GM18517 (cell line): Measurements from ENCODE around the gene RGS9BP.
"Not testable (repeated sequence)": the region's sequence is repeated elsewhere in the genome, so short reads cannot be mapped to it uniquely, and the experiment has no call there.

Source experiments
- ATAC-seq: cut with Tn5 transposase; IDR thresholded peaks from one replicate; pipeline ENCODE4 v1.9.1; 2021; ENCODE audit warnings: mild to moderate bottlenecking, moderate library complexity; ENCODE audit not compliant: unreplicated experiment

The RGS9BP gene

DNA sequence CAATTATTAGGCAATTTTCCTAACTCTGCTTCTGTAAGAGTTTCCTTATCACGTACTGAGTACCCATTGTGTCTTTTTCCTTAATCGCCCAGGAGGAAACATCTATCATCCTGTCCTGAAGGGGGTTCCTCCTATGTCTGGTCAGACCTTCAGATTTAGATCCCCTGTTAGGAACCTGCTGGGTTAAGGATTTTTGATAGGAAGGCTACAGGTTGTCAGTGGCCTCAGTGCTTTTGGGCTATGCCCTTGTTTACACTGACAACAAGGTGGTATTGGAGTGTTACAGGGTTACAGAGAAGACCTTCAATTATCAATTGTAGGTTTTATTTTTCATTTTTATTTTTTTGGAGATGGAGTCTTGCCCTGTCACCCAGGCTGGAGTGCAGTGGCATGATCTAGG is 19.2 kb downstream of the RGS9BP start:
- ATAC-seq = not testable (repeated sequence)

DNA sequence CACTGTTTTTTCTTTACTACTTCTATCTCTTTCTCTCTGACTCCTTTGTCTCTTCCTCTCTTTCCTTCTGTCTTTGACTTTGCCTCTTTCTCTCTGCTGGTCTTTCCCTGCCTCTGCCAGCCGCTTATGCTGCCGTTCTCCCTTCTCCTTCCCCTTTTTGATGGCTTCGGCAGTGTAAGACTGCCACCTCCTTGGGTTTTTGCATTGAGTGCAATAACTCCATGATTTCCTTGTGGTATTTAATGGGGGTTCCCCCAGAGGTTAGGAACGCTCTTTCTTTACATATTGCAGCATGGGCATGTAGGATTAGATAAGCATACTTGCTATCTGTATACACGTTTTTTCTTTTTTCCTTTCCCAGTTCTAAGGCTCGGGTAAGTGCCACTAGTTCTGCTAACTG is 19.9 kb downstream of the RGS9BP start:
- not testable (repeated sequence) for ATAC-seq

DNA sequence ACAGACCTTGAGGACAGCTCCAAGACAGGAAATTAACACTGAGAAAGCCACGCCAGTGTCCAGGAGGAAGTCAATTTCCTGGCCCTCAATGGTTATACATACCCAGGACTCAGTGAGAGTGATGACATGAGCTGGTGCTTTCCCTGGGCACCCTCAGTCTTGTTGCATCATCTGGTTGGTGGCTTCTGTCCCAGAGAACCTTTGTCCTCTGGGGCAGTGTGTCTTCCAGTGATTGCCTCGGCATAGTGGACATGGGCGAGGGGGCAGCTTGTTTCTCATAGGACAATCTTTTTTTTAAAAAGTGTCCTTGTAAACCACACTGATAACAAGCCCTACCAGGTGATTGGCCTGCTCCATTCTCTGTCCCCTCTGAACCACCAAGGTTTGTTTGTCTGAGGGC is 21.1 kb downstream of the RGS9BP start:
- ATAC-seq = not testable (repeated sequence)

DNA sequence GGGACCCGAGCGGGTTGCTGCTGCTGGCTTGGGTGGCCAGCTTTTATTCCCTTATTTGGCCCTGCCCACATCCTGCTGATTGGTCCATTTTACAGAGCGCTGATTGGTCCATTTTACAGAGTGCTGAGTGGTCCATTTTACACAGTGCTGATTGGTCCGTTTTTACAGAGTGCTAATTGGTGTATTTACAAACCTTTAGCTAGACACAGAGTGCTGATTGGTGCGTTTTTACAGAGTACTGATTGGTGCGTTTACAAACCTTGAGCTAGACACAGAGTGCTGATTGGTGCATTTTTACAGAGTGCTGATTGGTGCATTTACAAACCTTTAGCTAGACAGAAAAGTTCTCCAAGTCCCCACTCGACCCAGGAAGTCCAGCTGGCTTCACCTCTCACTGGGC is 24.5 kb downstream of the RGS9BP start:
- not testable (repeated sequence) for ATAC-seq

DNA sequence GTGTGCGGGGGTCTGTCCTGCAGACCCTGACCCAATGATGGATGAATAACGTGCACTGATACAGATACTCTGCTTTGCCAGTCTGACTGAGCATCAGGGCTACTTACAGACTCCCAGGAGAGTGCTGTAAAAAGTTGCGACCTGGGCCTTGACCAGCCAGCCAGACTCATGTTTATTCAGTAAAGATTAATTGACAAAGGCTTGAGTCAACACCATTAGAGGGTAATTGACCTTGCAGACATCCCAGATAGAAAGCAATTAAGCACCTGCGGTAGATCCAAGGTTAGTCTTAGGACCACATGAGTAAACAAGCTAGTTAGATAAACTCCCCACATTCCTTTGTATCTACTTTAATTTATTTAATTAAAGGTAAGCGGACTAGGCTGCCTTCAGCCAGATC is 26.4 kb downstream of the RGS9BP start:
- ATAC-seq = no peak

DNA sequence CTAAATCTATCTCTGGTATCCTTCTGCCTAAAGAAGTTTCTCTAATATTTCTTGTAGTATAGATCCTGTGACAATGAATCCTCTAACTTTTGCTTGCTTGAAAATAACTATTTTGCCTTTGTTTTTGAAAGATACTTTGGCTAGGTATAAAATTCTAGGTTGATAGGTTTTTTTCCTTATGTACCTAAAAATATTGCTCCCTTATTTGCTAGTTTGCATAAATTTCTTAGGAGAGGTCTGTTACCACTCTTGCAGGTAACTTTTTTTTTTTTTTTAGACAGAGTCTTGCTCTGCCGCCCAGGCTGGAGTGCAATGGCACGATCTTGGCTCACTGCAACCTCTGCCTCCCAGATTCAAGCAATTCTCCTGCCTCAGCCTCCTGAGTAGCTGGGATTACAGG is 28.4 kb downstream of the RGS9BP start:
- not testable (repeated sequence) for ATAC-seq

DNA sequence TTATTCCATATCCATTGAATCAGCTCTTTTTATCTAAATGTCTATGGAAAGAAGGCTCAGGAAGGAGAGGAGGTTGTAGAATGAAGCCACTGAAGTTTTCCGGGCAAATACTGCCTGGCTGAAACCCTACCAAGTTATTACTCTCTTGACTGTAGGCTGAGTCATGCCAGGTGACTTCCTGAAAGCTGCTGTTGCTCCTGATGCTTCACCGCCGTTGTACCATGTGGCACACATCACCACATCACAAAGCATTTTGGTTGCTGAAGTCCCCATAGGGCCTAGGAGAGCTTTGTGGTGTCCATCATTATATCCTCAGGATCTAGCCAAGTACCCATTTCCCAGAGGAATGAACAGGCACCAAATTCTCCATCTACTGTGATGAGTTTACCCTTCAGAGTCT is 32.8 kb downstream of the RGS9BP start:
- no peak for ATAC-seq

DNA sequence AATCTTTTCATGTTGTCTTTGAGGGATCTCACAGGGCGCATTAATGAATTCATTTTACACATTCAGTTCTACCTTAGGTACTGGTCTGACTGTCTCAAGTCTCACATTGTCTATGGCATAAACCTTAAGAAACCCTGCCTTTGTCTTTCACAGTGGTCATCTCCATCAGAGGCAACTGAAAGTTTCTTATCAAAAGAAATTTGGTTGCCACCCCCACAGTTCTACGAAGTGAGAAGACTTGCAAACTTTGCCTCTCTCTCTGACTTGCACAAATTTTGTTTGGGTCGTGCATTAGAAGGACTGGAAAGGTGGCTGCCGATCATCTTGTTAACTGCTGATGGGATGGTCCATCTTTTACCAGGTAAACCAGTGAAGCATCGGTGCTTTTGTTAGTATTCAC is 33.4 kb downstream of the RGS9BP start:
- ATAC-seq = no peak

DNA sequence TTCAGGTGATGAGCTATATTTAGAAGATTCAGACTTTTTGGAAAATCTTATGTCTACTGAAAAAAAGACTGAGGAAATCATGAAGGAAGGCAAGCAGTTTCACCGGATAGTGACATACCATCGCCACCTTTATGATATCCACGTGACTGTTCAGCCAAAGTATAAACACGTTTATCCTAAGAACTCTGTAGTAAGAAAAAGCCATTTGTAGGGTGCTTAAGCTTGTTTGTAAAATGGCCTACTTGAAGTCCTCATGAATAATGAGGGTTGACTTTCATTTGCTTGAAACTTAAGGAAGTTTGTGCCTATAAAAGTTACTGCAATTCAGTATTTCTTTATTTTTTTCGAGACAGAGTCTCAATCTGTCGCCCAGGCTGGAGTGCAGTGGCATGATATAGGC is 36.1 kb downstream of the RGS9BP start:
- no peak for ATAC-seq

DNA sequence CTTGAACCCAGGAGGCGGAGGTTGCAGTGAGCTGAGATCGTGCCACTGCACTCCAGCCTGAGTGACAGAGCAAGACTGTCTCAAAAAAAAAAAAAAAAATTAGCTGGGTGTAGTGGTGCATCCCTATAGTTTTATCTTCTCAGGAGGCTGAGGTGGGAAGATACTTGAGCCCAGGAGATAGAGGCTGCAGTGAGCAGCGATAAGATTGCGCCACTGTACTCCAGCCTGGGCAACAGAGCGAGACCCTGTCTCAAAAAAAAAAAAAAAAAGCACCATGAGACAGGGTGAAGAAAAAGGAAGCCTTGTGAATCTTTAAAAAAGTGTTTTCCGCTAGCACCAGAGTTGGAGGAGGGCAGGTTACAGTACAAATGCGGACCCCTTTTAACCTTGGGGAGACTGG is 40.6 kb downstream of the RGS9BP start:
- ATAC-seq = not testable (repeated sequence)

DNA sequence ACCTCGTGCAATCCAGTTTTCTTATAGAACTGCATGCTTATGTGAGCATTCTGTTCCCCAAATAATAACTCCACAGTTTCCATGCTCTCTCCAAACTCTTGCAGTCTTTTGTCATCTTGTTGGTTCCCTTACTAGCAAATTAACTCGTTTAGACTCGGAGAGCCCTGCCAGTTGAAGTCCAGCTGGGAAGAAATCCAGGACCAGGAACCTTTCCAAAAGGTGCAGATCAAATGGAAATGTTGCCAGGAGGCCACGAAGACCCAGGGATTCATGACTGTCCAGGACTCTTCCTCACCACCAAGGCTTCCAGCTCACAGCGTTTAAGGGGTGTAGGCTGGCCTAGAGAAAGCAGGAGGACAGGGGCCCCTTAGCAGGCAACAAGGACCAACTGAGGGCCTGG is 41.8 kb downstream of the RGS9BP start:
- no peak for ATAC-seq

DNA sequence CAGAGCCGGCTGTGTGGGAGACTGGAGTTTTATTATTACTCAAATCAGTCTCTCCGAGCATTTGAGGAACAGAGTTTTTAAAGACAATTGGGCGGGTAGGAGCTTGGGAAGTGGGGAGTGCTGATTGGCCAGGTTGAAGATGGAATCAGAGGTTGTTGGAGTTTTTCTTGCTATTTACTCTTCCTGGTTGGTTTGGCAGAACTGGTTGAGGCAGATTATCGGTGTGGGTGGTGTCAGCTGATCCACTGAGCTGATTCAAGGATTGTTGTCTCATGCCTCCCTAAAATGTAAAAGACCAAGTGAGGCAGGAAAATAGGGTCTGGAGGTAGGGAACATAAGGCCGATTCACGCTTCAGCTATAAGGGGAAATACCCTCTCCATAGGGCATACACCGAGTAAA is 42.6 kb downstream of the RGS9BP start:
- ATAC-seq = no peak

DNA sequence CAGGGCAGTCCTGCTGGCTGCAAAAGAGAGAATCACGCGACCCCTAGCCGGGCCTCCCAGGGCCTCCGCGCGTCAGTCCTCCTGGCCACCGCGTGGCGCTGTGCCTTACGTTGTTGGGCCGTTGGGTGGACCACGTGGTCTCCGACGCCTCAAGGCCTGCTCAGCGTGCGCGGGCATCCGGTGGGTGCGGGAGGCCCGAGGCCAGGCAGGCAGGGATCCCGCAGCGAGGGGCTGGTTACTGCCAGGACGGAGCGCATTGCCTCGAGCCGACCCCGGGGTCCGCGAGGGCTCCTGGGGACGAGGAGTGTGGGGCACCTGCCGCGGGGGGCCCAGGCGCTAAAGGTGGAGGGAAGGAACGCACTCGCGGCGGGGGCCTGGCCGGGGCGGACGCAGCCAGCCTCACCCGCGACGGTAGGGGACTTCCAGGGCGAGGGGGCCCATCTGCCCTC is 44.0 kb downstream of the RGS9BP start, which contains the start of gene TDRD12:
Gene TDRD12, plus strand, starts transcription at position 157 of the 449 bp plus-strand sequence. CDS start 306 bp downstream, outside the sequence.
- ATAC-seq = no peak

DNA sequence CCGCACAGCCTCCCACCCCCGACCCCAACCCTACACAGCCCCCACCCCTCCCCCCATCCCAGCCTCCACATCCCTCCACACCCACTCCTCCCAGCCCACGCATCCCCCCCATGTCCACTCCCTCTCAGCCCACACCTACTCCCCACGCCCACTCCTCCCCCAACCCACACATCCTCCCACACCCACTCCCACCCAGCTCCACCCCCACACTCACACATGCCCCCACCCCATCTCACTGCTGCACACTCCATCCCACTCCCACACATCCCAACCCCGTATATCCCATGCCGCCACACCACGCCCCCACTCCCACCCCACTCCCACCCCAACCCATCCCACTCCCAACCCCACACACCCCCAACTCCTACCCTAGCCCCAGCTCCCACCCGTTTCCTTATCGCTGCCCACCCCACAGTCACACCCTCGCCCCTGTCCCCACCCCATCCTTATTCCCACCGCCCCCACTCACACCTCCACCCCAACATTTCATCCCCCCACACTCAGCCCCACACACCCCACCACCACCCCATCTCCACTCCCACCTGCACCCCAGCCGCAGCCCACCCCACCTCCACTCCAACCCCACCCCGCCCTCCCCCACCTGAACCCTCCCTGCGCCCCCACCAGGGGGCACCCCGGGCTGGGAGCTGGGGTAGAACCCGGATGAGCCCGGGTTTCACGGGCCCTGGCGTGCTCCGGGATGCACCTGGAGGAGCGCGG is 44.7 kb downstream of the RGS9BP start:
- no peak for ATAC-seq

DNA sequence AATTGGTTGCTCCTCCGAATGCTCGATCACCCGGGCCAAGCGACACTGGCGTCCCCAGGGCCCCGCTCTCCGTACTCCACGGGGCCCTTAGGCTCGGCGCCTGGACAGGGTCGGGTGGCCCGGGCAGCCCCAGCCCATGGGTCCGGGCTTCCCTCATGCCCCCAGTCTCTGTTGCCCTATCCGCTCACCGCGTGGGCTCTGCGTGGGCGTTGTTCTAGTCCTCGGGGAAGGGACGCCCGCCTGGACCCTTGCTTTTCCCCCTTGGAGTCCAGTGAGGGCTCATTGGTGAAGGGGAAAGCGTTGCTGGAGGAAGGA is 45.2 kb downstream of the RGS9BP start:
- no peak for ATAC-seq
